ENCODE data around the gene CDH13. TPM values are rescaled to one million over a fixed set of nuclear protein-coding genes. Genes with fewer than 3 reads are reported as not detected.

The CDH13 gene
- total RNA-seq, 1 donor from 2014 or later = 81.1 TPM

GRCh38 chr16:83541231-83541630 lies 914.5 kb downstream of the CDH13 start:
- DNase-seq = no peak
- H3K4me1 Mint-ChIP-seq (ENCODE audit: low read depth, unreplicated experiment) = peaks cover 2% of the 10 kb centered on the region

GRCh38 chr16:83542491-83542890 lies 915.7 kb downstream of the CDH13 start:
- H3K27me3 Mint-ChIP-seq (ENCODE audit: unreplicated experiment) = peaks cover 2% of the 10 kb centered on the region
- no peak overlapping the region for H3K27ac Mint-ChIP-seq (ENCODE audit: unreplicated experiment)
- H3K36me3 Mint-ChIP-seq (ENCODE audit: unreplicated experiment) = peaks cover 4% of the 10 kb centered on the region
- no peak for DNase-seq
- TF ChIP-seq CTCF (IDR thresholded peaks at IDR 0.05; ENCODE audit: partially characterized antibody, unreplicated experiment) = no peak
- peaks cover 2% of the 10 kb centered on the region for H3K4me1 Mint-ChIP-seq (ENCODE audit: low read depth, unreplicated experiment)
- no peak overlapping the region for H3K4me3 Mint-ChIP-seq (ENCODE audit: unreplicated experiment)
- peaks cover 3% of the 10 kb centered on the region for H3K9me3 Mint-ChIP-seq (ENCODE audit: unreplicated experiment)

More at GRCh38 chr16:83541231-83541630, 914.5 kb downstream of the CDH13 start:
- Mint-ChIP-seq H3K27ac (ENCODE audit: unreplicated experiment) (no peak overlapping the region), H3K9me3 (ENCODE audit: unreplicated experiment) (peaks cover 3% of the 10 kb centered on the region), H3K27me3 (ENCODE audit: unreplicated experiment) (peaks cover 2% of the 10 kb centered on the region), H3K36me3 (ENCODE audit: unreplicated experiment) (peaks cover 4% of the 10 kb centered on the region), H3K4me3 (ENCODE audit: unreplicated experiment) (no peak overlapping the region)
- TF ChIP-seq CTCF (IDR thresholded peaks at IDR 0.05; ENCODE audit: partially characterized antibody, unreplicated experiment) = no peak

GRCh38 chr16:83549316-83550182 lies 922.8 kb downstream of the CDH13 start:
- H3K4me1 Mint-ChIP-seq (ENCODE audit: low read depth, unreplicated experiment) = peaks cover 15% of the 10 kb centered on the region
- TF ChIP-seq CTCF (IDR thresholded peaks at IDR 0.05; ENCODE audit: partially characterized antibody, unreplicated experiment) = no peak
- no peaks in the 10 kb centered on the region for H3K27me3 Mint-ChIP-seq (ENCODE audit: unreplicated experiment)
- no peak for DNase-seq
- H3K36me3 Mint-ChIP-seq (ENCODE audit: unreplicated experiment) = peaks cover 4% of the 10 kb centered on the region
- H3K9me3 Mint-ChIP-seq (ENCODE audit: unreplicated experiment) = peaks cover 7% of the 10 kb centered on the region
- no peak overlapping the region for H3K4me3 Mint-ChIP-seq (ENCODE audit: unreplicated experiment)
- H3K27ac Mint-ChIP-seq (ENCODE audit: unreplicated experiment) = no peak overlapping the region

GRCh38 chr16:83550183-83550569 lies 923.4 kb downstream of the CDH13 start:
- Mint-ChIP-seq H3K27ac (ENCODE audit: unreplicated experiment) (no peak overlapping the region), H3K36me3 (ENCODE audit: unreplicated experiment) (peaks cover 4% of the 10 kb centered on the region), H3K27me3 (ENCODE audit: unreplicated experiment) (no peaks in the 10 kb centered on the region), H3K9me3 (ENCODE audit: unreplicated experiment) (peaks cover 7% of the 10 kb centered on the region), H3K4me3 (ENCODE audit: unreplicated experiment) (no peak overlapping the region), H3K4me1 (ENCODE audit: low read depth, unreplicated experiment) (peaks cover 20% of the 10 kb centered on the region)
- DNase-seq = no peak
- TF ChIP-seq CTCF (IDR thresholded peaks at IDR 0.05; ENCODE audit: partially characterized antibody, unreplicated experiment) = no peak

GRCh38 chr16:83552228-83552627 lies 925.5 kb downstream of the CDH13 start:
- Mint-ChIP-seq H3K36me3 (ENCODE audit: unreplicated experiment) (no peaks in the 10 kb centered on the region), H3K4me1 (ENCODE audit: low read depth, unreplicated experiment) (peaks cover 20% of the 10 kb centered on the region), H3K9me3 (ENCODE audit: unreplicated experiment) (peaks cover 6% of the 10 kb centered on the region), H3K27ac (ENCODE audit: unreplicated experiment) (no peak overlapping the region), H3K27me3 (ENCODE audit: unreplicated experiment) (no peaks in the 10 kb centered on the region), H3K4me3 (ENCODE audit: unreplicated experiment) (no peak overlapping the region)
- TF ChIP-seq CTCF (IDR thresholded peaks at IDR 0.05; ENCODE audit: partially characterized antibody, unreplicated experiment) = no peak
- no peak for DNase-seq
